Measurements from ENCODE around the gene ASPM.
"Not testable (repeated sequence)": the region's sequence is repeated elsewhere in the genome, so short reads cannot be mapped to it uniquely, and the experiment has no call there.

The ASPM gene

GRCh38 chr1:197083474-197083873, 63.0 kb downstream of the ASPM start:
- no peak for DNase-seq (ENCODE audit: low read depth in 2 of 2, low spot score in 1 of 2)

DNA sequence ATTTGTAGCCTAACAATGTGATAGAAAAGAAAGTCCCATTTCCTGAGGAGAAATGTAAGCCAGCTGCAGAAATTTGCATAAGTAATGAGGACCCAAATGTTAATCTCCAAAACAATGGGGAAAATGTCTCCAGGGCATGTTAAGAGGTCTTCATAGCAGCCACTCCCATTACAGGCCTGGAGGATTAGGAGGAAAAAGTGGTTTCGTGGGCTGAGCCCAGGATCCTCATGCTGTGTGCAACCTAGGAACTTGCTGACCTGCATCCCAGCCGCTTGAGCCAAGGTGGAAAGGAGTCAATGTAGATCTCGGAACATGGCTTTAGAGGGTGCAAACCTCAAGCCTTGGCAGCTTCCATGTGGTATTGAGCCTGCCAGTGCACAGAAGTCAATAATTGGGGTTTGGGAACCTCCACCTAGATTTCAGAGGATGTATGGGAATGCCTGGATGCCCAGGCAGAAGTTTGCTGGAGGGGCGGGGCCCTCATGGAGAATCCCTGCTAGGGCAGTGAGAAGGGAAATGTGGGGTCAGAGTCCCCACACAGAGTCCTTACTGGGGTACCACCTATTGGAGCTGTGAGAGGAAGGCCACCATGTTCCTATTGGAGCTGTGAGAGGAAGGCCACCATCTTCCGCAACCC, 65.2 kb downstream of the ASPM start:
- DNase-seq (ENCODE audit: low read depth in 2 of 2, low spot score in 1 of 2) = no peak

DNA sequence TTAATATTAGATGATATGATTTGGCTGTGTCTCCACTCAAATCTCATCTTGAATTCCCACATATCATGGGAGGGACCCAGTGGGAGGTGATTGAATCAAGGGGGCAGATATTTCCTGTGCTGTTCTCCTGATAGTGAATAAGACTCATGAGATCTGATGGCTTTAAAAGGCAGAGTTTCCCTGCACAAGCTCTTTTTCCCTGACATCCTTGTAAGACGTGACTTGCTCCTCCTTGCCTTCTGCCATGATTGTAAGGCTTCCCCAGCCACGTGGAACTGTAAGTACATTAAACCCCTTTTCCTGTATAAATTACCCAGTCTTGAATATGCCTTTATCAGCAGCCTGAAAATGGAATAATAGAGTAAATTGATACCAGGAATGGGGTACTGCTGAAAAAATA, 66.1 kb downstream of the ASPM start:
- no peak for DNase-seq (ENCODE audit: low read depth in 2 of 2, low spot score in 1 of 2)

DNA sequence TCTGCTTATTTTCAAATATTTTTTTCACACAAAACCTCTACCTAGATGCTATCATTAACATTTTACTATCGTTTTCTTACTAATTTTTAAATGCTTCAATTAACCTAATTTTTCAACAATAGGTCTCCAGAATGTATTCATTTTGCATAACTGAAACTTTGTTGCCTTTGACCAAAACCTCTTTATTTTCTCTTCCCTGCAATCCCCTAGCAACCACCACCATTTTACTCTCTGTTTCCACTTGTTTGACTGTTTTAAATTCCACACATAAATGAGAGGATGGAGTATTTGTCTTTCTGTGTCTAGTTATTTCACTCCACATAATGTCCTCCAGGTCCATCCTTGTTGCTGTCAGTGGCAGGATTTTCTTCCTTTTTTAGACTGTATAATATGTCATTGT, 69.9 kb downstream of the ASPM start:
- DNase-seq (ENCODE audit: low read depth in 2 of 2, low spot score in 1 of 2) = no peak

DNA sequence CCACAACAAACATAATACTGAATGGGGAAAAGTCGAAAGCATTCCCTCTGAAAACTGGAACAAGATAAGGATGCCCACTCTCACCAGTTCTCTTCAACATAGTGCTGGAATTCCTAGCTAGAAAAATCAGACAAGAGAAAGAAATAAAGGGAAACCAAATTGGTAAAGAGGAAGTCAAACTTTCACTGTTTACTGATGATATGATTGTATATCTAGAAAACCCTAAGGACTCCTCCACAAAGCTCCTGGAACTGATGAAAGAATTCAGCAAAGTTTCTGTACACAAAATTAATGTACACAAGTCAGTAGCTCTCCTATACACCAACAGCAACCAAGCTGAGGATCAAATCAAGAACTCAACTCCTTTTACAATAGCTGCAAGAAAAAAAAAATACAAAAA, 72.5 kb downstream of the ASPM start:
- DNase-seq (ENCODE audit: low read depth in 2 of 2, low spot score in 1 of 2) = no peak

GRCh38 chr1:197067457-197067818, 79.0 kb downstream of the ASPM start:
- no peak for DNase-seq (ENCODE audit: low read depth in 2 of 2, low spot score in 1 of 2)

GRCh38 chr1:197066719-197067456, 79.6 kb downstream of the ASPM start, which contains the start of gene F13B:
F13B (minus strand) TSS chr1:197067260; CDS start chr1:197067223, 37 bp downstream.
- DNase-seq (ENCODE audit: low read depth in 2 of 2, low spot score in 1 of 2) = no peak

DNA sequence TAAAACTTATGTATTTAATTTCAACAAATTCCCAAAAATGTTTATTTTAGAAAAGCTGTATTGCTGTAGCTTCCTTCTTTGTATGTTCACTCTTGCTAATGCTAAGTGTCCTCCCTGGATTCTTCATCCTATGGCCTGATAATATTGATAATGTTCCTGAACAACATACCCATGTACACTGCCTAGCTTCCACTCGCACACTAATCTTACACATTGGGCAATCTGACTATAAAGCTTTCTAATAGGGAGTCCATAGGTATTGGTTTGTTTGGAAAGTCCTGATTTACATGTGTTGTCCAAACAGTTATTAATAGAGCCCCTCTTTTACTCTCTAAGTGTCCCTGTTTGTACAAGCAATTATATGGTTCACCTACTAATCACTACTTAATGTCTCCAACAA, 80.2 kb downstream of the ASPM start:
- DNase-seq (ENCODE audit: low read depth in 2 of 2, low spot score in 1 of 2) = no peak

GRCh38 chr1:197065559-197065958, 80.9 kb downstream of the ASPM start:
- no peak for DNase-seq (ENCODE audit: low read depth in 2 of 2, low spot score in 1 of 2)

DNA sequence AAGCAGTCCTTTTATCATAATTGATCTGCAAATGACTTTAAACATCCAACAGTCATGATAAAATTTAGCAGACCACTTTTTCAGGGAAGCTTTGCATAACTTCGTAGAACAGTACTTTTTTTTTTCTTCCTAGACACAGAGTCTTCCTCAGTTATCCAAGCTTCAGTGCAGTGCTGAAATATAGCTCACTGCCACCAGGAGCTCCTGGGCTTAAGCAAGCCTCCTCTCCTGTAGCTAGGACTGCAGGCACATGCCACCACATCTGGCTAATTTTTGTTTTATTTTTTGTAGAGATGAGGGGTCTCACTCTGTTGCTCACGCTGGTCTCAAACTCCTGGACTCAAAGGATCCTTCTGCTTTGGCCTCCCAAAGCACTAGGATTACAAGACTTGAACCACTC, 83.3 kb downstream of the ASPM start:
- no peak for DNase-seq (ENCODE audit: low read depth in 2 of 2, low spot score in 1 of 2)

- DNase-seq (ENCODE audit: low read depth in 2 of 2, low spot score in 1 of 2) = no peak
Measured at GRCh38 chr1:197062692-197063091, 83.8 kb downstream of the ASPM start.

DNA sequence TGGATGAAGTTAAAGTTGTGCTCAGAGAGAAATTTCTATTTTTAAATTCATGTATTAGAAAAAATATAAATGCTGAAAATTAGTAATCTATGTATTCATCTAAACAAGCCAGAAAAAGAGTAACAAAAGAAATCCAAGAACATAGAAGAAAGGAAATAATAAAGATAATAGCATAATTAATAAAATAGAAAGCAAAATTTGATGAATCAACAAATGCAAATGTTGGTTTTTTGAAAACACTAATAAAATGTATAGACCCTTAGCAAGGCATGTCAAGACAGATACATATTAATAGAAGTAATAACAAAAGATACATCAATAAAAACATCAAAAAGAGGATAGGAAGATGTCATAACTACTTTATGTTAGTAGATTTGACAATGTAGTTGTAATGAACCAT, 97.4 kb downstream of the ASPM start:
- DNase-seq (ENCODE audit: low read depth in 2 of 2, low spot score in 1 of 2) = no peak

DNA sequence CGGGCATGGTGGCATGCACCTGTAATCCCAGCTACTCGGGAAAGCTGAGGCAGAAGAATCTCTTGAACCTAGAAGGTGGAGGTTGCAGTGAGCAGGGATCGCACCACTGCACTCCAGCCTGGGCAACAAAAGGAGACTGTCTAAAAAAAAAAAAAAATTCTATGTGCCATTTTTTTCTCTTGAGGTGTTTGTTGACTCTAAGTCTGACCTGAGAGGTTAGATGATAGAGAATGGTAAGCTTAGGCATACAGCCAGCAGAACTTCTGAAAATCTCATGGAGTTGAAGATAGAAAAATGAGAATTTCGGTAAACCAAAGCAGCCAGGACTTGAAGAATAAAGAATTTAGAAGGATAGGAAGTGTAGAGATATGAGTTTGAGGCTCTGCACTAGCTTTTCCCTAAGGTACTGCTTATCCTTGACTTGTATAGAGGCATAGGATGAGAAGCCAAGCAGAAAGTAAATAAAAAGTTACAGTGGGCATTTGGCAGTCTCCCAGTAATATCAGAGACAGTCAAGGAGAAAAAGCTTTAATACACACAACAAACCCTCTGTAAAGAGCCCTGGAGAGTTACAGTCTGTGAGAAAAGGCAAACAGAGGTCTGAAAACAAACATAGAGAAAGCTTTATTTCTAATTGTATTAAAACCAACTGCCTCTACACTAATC, 103.7 kb downstream of the ASPM start:
- no peak for DNase-seq (ENCODE audit: low read depth in 2 of 2, low spot score in 1 of 2)

- DNase-seq (ENCODE audit: low read depth in 2 of 2, low spot score in 1 of 2) = no peak
Measured at GRCh38 chr1:197041486-197042353, 104.7 kb downstream of the ASPM start.

- no peak for DNase-seq (ENCODE audit: low read depth in 2 of 2, low spot score in 1 of 2)
Measured at GRCh38 chr1:197036861-197037260, 109.6 kb downstream of the ASPM start.

DNA sequence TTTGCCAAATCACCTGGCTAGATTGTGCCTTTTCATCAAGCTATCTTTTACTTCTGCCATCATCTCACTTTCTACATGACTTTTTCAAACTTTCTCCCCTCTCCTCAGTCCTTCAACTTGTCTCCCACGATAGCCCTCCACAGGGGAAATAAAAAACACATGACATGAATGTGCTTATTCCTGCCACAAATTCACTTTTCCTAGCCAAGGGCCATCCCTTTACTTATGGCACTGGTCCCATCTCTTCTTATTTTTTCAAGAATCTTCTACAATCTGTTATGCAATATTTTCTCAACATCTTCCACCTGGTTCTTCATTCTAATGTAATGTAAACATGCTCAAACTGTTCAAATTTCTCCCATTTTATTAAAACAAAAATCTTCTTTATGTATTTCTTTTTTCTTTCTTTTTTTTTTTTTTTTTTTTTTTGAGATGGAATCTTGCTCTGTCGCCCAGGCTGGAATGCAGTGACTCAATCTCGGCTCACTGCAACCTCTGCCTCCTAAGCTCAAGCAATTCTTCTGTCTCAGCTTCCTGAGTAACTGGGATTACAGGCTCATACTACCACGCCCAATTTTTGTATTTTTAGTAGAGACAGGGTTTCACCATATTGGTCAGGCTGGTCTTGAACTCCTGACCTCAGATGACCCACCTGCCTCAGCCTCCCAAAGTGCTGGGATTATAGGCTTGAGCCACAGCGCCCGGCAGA, 111.7 kb downstream of the ASPM start:
- DNase-seq (ENCODE audit: low read depth in 2 of 2, low spot score in 1 of 2) = not testable (repeated sequence)
